Measurements from ENCODE around the gene RPS6KA3. TPM values are rescaled to one million over a fixed set of nuclear protein-coding genes. Genes with fewer than 3 reads are reported as not detected.

The RPS6KA3 gene
- total and polyA plus RNA-seq, 12 donors = 6.2 to 41.9 (median 34.3) TPM

GRCh38 chrX:20228245-20228644, 38.5 kb downstream of the RPS6KA3 start:
- no peaks in the 10 kb centered on the region for H3K27me3 ChIP-seq
- TF ChIP-seq CTCF (IDR thresholded peaks at IDR 0.05) (no peak), POLR2A (IDR thresholded peaks at IDR 0.05) (no peak)
- 65 to 88% (median 75%) methylated on average over 2 of the region's 2 CpGs for WGBS, 4 donors
- H3K36me3 ChIP-seq (replicated peaks in 1 of 2) = no peaks in the 10 kb centered on the region
- H3K9me3 ChIP-seq (replicated peaks in 1 of 3) = no peaks in the 10 kb centered on the region
- no peak overlapping the region for H3K4me3 ChIP-seq
- DNase-seq = no peak
- intact Hi-C loops (cut with DNase I) = no loop called here
- no peaks in the 10 kb centered on the region for H3K4me1 ChIP-seq (replicated peaks in 1 of 2)
- no peak overlapping the region for H3K27ac ChIP-seq

GRCh38 chrX:20227116-20227515, 39.6 kb downstream of the RPS6KA3 start:
- H3K27ac ChIP-seq = no peak overlapping the region
- no peaks in the 10 kb centered on the region for H3K27me3 ChIP-seq
- TF ChIP-seq POLR2A (IDR thresholded peaks at IDR 0.05) (no peak), CTCF (IDR thresholded peaks at IDR 0.05) (no peak)
- no peak overlapping the region for H3K4me3 ChIP-seq
- 50 to 89% (median 75%) methylated on average over 2 of the region's 2 CpGs for WGBS, 4 donors
- no peaks in the 10 kb centered on the region for H3K36me3 ChIP-seq (replicated peaks in 1 of 2)
- DNase-seq = no peak
- H3K9me3 ChIP-seq (replicated peaks in 1 of 3) = no peaks in the 10 kb centered on the region
- intact Hi-C loops (cut with DNase I) = no loop called here
- no peaks in the 10 kb centered on the region for H3K4me1 ChIP-seq (replicated peaks in 1 of 2)

- H3K9me3 ChIP-seq (replicated peaks in 1 of 3) = no peaks in the 10 kb centered on the region
- H3K4me3 ChIP-seq = no peak overlapping the region
- H3K27me3 ChIP-seq = no peaks in the 10 kb centered on the region
- no peaks in the 10 kb centered on the region for H3K36me3 ChIP-seq (replicated peaks in 1 of 2)
- no peaks in the 10 kb centered on the region for H3K4me1 ChIP-seq (replicated peaks in 1 of 2)
- WGBS, 4 donors = 67 to 88% (median 81%) methylated on average over 1 of the region's 1 CpG
- intact Hi-C loops (cut with DNase I) = no loop called here
- no peak overlapping the region for H3K27ac ChIP-seq
- no peak for DNase-seq
- TF ChIP-seq CTCF (IDR thresholded peaks at IDR 0.05) (no peak), POLR2A (IDR thresholded peaks at IDR 0.05) (no peak)
These were observed 41.2 kb downstream of the RPS6KA3 start for GRCh38 chrX:20225488-20225833.

GRCh38 chrX:20224814-20225487, 41.8 kb downstream of the RPS6KA3 start:
- Histone ChIP-seq H3K27ac (no peak overlapping the region), H3K4me3 (no peak overlapping the region), H3K9me3 (replicated peaks in 1 of 3) (no peaks in the 10 kb centered on the region), H3K36me3 (replicated peaks in 1 of 2) (no peaks in the 10 kb centered on the region), H3K27me3 (no peaks in the 10 kb centered on the region), H3K4me1 (replicated peaks in 1 of 2) (no peaks in the 10 kb centered on the region)
- DNase-seq = no peak
- no peak for TF ChIP-seq POLR2A (IDR thresholded peaks at IDR 0.05)
- intact Hi-C loops (cut with DNase I) = no loop called here
- 76 to 96% (median 86%) methylated on average over 2 of the region's 2 CpGs for WGBS, 4 donors

- WGBS, 4 donors = 63 to 85% (median 71%) methylated on average over 3 of the region's 3 CpGs
- intact Hi-C loops (cut with DNase I) = no loop called here
- Histone ChIP-seq H3K27me3 (no peaks in the 10 kb centered on the region), H3K4me1 (replicated peaks in 1 of 2) (peaks cover 0 to 3% of the 10 kb centered on the region in 2 donors), H3K27ac (no peak overlapping the region), H3K9me3 (replicated peaks in 1 of 3) (no peaks in the 10 kb centered on the region), H3K4me3 (no peak overlapping the region), H3K36me3 (replicated peaks in 1 of 2) (no peaks in the 10 kb centered on the region)
- no peak for TF ChIP-seq POLR2A (IDR thresholded peaks at IDR 0.05)
- TF ChIP-seq CTCF (IDR thresholded peaks at IDR 0.05) = no peak
- no peak for DNase-seq
These were observed 44.8 kb downstream of the RPS6KA3 start for GRCh38 chrX:20221902-20222301.
